Activated CD8-positive, alpha-beta T cell treated with anti-CD3 and anti-CD28 coated beads for 36 hours (primary cell): ENCODE measurements around the gene TSPAN5. TPM values are rescaled to one million over a fixed set of nuclear protein-coding genes. Genes with fewer than 3 reads are reported as not detected.

Experiments used
- ATAC-seq: fragments of 200-7000 bp; cut with Tn5 transposase; one replicate; pipeline ENCODE4 v1.10.0; 2021; ENCODE audit warnings: mild to moderate bottlenecking, moderate library complexity
- CTCF ChIA-PET: fragments of 350-600 bp; sonication (Branson Sonifier 250); formaldehyde crosslinking; loops from one replicate; lab custom pipeline; 2021; ENCODE audit warnings: antibody characterized with exemption; lab: Charles Lee
- POLR2A ChIA-PET: fragments of 350-600 bp; sonication (Branson Sonifier 250); formaldehyde crosslinking; loops from one replicate; lab custom pipeline; 2021; ENCODE audit warnings: antibody characterized with exemption; lab: Charles Lee
- DNase-seq: peaks from one replicate; pipeline ENCODE4 v3.0.0-alpha.2; 2020
- H3K27ac Mint-ChIP-seq: one replicate; pipeline ENCODE4 v1.8.0; 2021; ENCODE audit warnings: mild to moderate bottlenecking, mixed read lengths
- H3K27me3 Mint-ChIP-seq: one replicate; pipeline ENCODE4 v1.8.0; 2021; ENCODE audit warnings: mixed read lengths
- H3K36me3 Mint-ChIP-seq: one replicate; pipeline ENCODE4 v1.8.0; 2021; ENCODE audit warnings: low read depth, mixed read lengths
- H3K4me1 Mint-ChIP-seq: one replicate; pipeline ENCODE4 v1.8.0; 2021; ENCODE audit warnings: low read depth, mixed read lengths
- H3K4me3 Mint-ChIP-seq: one replicate; pipeline ENCODE4 v1.8.0; 2021; ENCODE audit warnings: mild to moderate bottlenecking, moderate library complexity, mixed read lengths
- H3K9me3 Mint-ChIP-seq: one replicate; pipeline ENCODE4 v1.8.0; 2021; ENCODE audit warnings: mixed read lengths
- CTCF ChIP-seq: fragments of 200-600 bp; IDR thresholded peaks from one replicate; pipeline ENCODE4 v1.8.0; 2022; ENCODE audit warnings: antibody characterized with exemption, mild to moderate bottlenecking
- intact Hi-C: fragments of 100-400 bp; cut with micrococcal nuclease; formaldehyde crosslinking; loops from one replicate; pipeline ENCODE4 v1.10.0; 2022
- total RNA-seq, 2 experiments: library from RNA; stranded (reverse); gene quantifications; one replicate each; pipeline ENCODE4 v1.2.3, GENCODE V29; 2021

Gene TSPAN5
- total RNA-seq, 2 experiments from 2014 or later = 18.5 to 21.9 TPM

GRCh38 chr4:98694076-98694475 lies 35.7 kb upstream of the TSPAN5 start:
- no peaks in the 10 kb centered on the region for H3K36me3 Mint-ChIP-seq

GRCh38 chr4:98692411-98692810 lies 34.0 kb upstream of the TSPAN5 start:
- no peak overlapping the region for H3K4me3 Mint-ChIP-seq
- intact Hi-C loops = no loop called here
- no peak for ATAC-seq
- DNase-seq = no peak
- H3K36me3 Mint-ChIP-seq = no peaks in the 10 kb centered on the region
- CTCF ChIA-PET = interaction anchor here (1.0 to 1.1 kb wide), 2 partner anchors 15 to 225 kb away, joined by 3 to 4 read pairs; no protein-coding TSS in a partner anchor
- H3K27ac Mint-ChIP-seq = no peak overlapping the region
- POLR2A ChIA-PET = no interaction called here
- peaks cover 22% of the 10 kb centered on the region for H3K4me1 Mint-ChIP-seq
- TF ChIP-seq CTCF = no peak
- H3K9me3 Mint-ChIP-seq = peaks cover 5% of the 10 kb centered on the region
- no peaks in the 10 kb centered on the region for H3K27me3 Mint-ChIP-seq

More at GRCh38 chr4:98694076-98694475, 35.7 kb upstream of the TSPAN5 start:
- ATAC-seq (no peak), DNase-seq (no peak)
- no peaks in the 10 kb centered on the region for H3K27me3 Mint-ChIP-seq
- CTCF ChIA-PET = no interaction called here
- no peak overlapping the region for H3K27ac Mint-ChIP-seq
- H3K4me3 Mint-ChIP-seq = no peak overlapping the region
- peaks cover 12% of the 10 kb centered on the region for H3K9me3 Mint-ChIP-seq
- peaks cover 7% of the 10 kb centered on the region for H3K4me1 Mint-ChIP-seq
- intact Hi-C loops = no loop called here
- no peak for TF ChIP-seq CTCF
- POLR2A ChIA-PET = no interaction called here

- ChIA-PET CTCF (interaction anchor here (1.0 to 1.1 kb wide), 2 partner anchors 14 to 224 kb away, joined by 3 to 4 read pairs; no protein-coding TSS in a partner anchor), POLR2A (no interaction called here)
Observed at GRCh38 chr4:98691588-98691987, 33.2 kb upstream of the TSPAN5 start.

GRCh38 chr4:98689507-98690174 lies 31.2 kb upstream of the TSPAN5 start:
- ATAC-seq (peak; percentile 60), DNase-seq (no peak)
- Mint-ChIP-seq H3K4me3 (no peak overlapping the region), H3K36me3 (no peaks in the 10 kb centered on the region), H3K9me3 (no peaks in the 10 kb centered on the region), H3K27me3 (no peaks in the 10 kb centered on the region), H3K4me1 (peaks cover 33% of the 10 kb centered on the region), H3K27ac (no peak overlapping the region)
- TF ChIP-seq CTCF = no peak
- ChIA-PET POLR2A (interaction anchor here (0.8 to 0.9 kb wide), 2 partner anchors 8 to 27 kb away, joined by 3 read pairs; no protein-coding TSS in a partner anchor), CTCF (no interaction called here)
- intact Hi-C loops = no loop called here

More at GRCh38 chr4:98691588-98691987, 33.2 kb upstream of the TSPAN5 start:
- H3K27me3 Mint-ChIP-seq = no peaks in the 10 kb centered on the region
- intact Hi-C loops = no loop called here
- no peaks in the 10 kb centered on the region for H3K36me3 Mint-ChIP-seq
- no peak overlapping the region for H3K27ac Mint-ChIP-seq
- DNase-seq (no peak), ATAC-seq (no peak)
- no peak for TF ChIP-seq CTCF
- H3K9me3 Mint-ChIP-seq = peaks cover under 1% of the 10 kb centered on the region
- peaks cover 24% of the 10 kb centered on the region for H3K4me1 Mint-ChIP-seq
- H3K4me3 Mint-ChIP-seq = no peak overlapping the region
